Amniotic epithelial cell (primary cell): ENCODE data around the gene CIAO3.
A peak's percentile ranks its signal among the peaks of the same experiment; 100 is the strongest.
"Not testable (repeated sequence)": the region's sequence is repeated elsewhere in the genome, so short reads cannot be mapped to it uniquely, and the experiment has no call there.

Experiments
- DNase-seq: peaks from one replicate; pipeline ENCODE4 v3.0.0-alpha.2; 2010; ENCODE audit warnings: low read depth

CIAO3 gene

DNA sequence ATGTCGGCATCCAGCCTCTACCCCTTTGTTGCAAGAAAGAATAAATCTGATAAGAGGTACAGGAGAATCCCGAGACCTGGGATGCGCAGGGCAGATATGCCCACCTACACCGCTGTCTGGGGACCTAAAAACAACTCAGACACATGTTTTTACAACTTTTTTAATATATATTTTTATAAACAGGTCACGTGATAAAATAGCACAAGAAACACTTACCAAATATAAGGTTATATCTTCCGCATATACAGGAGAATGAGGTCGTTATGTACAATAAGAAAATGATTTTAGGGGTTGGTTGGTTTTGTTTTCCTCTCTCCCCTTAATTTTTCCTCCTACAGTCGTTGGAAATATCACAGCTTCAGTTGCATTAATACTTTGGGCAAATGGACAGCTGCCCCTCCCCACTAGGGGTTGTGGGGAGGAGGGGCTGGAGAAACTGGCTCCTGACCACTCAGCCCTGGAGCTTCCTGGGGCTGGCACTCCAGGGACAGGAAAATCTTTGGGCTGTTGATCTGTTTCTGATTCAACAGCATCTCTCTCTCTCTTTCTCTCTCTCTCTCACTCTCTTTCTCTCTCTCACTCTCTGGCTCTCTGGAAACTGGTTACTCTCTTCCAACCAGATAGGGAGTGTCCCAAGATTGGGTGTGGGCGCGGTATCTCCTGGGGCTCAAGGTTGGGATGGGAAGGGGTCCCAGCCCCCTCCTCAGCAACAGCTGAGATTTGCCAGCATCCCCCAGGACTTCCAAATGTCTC is 48.3 kb downstream of the CIAO3 start:
- DNase-seq = no peak

DNA sequence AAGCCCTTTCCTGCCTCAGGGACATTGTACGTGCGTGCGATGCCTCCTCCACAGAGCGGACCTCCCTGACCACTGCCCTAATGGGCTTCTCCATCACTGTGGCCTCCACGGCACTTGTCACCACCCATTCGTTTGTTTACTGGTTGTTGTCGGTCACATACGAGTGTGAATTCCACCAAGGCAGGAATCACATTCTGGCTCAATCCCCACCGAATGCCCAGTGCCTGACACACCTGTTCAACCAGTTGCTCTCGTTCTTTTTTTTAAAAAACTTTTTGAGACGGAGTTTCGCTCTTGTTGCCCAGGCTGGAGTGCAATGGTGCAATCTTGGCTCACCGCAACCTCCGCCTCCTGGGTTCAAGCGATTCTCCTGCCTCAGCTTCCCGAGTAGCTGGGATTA is 49.6 kb downstream of the CIAO3 start:
- not testable (repeated sequence) for DNase-seq

GRCh38 chr16:689175-689897 is 51.5 kb downstream of the CIAO3 start:
- no peak for DNase-seq

DNA sequence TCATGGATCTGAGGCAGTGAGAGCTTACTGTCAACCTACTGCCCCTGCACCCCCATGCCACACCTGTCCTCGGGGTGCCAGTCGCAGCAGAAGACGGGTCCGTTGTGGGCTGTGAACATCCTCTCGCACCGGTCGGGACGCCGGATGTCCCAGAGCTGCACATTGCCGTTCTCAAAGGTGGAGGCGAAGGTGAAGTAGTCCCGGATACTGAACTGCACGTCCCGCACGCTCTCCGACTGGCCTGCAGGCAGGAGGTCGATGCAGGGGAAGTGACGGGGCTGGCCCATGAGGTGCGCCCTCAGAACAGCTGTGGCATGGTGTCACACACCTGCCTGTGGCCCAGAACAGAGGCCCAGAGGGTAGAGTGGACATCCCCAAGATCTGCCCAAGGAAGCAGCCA is 53.3 kb downstream of the CIAO3 start:
- no peak for DNase-seq

DNA sequence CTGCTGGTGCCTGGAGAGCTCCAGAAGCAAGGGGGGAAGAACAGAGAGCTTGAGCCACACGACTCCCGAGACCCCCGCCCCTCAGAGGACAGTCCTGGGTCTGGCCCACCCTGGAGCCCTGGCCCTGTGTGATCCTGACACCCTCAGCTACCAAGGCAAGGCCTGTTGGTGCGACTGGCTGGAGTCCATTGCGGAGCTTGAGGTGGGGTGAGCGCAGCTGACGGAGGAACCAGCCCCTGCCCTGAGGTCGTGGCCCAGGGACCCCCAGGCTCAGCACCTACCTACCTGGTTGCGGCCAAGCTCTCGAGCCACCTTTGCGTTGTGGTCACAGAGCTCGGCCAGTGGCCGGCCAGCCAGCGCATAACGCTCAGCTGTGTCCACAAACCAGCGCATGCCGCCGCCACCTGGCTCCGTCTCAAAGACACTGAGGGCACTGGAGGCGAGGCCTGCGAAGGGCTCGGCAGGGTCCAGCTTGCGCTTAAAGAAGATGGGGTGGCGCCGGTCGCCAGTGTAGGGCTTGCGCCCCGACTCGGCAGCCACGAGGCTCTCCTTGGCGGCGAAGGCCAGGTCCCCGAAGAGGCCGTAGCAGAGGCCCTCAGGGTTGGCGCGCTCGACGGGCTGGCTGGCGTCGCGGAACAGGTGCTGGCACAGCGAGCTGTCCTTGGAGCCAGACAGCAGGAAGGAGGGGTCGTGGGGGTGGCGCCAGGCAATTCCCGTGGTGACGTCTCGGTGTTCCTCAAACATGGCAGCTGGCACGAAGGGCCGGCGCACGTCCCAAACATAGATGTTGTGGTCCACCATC is 54.1 kb downstream of the CIAO3 start:
- no peak for DNase-seq

GRCh38 chr16:685967-686366 is 54.8 kb downstream of the CIAO3 start:
- peak; percentile 18 for DNase-seq

GRCh38 chr16:684961-685696 is 55.7 kb downstream of the CIAO3 start:
- no peak for DNase-seq

GRCh38 chr16:684071-684794 is 56.6 kb downstream of the CIAO3 start, which contains the start of gene JMJD8:
Gene JMJD8 (minus strand): TSS chr16:684334. CDS start chr16:684319, 15 bp downstream.
- DNase-seq = peak; percentile 90

- DNase-seq = no peak
Observed at GRCh38 chr16:683396-684070, 57.3 kb downstream of the CIAO3 start.

- DNase-seq = no peak
Observed at GRCh38 chr16:682493-683395, 58.1 kb downstream of the CIAO3 start.

- peak; percentile 40 for DNase-seq
Observed at GRCh38 chr16:681746-682427, 58.9 kb downstream of the CIAO3 start.

DNA sequence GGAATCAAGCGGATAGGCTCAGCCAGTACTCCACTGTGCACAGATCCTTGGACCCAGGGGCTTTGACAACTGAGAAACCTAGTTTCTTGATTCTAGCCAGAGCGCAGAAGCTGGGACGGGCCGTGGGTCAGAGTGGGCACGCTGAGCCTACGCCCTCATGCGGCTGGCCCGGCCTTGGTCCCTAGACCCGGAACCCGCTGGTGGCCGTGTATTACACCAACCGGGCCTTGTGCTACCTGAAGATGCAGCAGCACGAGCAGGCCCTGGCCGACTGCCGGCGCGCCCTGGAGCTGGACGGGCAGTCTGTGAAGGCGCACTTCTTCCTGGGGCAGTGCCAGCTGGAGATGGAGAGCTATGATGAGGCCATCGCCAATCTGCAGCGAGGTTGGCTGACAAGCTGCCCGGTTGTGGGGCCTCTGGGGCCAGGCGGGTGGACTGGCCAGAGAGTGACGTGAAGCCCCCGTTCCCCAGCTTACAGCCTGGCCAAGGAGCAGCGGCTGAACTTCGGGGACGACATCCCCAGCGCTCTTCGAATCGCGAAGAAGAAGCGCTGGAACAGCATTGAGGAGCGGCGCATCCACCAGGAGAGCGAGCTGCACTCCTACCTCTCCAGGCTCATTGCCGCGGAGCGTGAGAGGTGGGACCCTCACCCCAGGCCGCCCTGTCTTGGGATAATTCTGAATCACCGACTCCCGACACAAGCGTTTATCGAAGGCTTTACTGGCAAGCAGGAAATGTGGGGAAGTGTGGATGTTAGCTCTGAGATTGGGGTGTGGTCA is 59.6 kb downstream of the CIAO3 start:
- DNase-seq = peak; percentile 36

DNA sequence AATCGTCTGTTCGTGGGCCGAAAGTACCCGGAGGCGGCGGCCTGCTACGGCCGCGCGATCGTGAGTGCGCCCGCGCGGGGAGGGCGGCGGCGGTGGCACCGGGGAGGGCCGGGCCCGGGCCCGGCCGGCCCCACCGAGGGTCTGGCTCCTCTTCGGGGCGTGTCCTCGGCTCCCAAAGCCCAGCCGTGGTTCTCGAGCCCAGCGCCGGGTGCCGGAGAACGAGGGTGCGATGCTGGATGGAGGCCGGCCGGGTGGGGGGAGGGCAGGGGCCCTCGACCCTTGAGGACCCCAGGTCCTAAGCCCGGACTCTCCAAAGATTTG is 60.2 kb downstream of the CIAO3 start:
- DNase-seq = no peak

- DNase-seq = peak; percentile 72
Observed at GRCh38 chr16:679814-680624, 60.8 kb downstream of the CIAO3 start, which contains the start of gene STUB1. Gene STUB1 (plus strand): TSS chr16:680410. CDS start chr16:680526, 116 bp downstream.
